ENCODE measurements around the gene VN1R5.
"Not testable (repeated sequence)": the region's sequence is repeated elsewhere in the genome, so short reads cannot be mapped to it uniquely, and the experiment has no call there.

The VN1R5 gene

GRCh38 chr1:247216261-247216660 lies 39.6 kb upstream of the VN1R5 start:
- TF ChIP-seq ZFX (IDR thresholded peaks at IDR 0.05; ENCODE audit: borderline replicate concordance) (no peak), CTCF (IDR thresholded peaks at IDR 0.05) (no peak)
- no peak overlapping the region for H3K27ac ChIP-seq

DNA sequence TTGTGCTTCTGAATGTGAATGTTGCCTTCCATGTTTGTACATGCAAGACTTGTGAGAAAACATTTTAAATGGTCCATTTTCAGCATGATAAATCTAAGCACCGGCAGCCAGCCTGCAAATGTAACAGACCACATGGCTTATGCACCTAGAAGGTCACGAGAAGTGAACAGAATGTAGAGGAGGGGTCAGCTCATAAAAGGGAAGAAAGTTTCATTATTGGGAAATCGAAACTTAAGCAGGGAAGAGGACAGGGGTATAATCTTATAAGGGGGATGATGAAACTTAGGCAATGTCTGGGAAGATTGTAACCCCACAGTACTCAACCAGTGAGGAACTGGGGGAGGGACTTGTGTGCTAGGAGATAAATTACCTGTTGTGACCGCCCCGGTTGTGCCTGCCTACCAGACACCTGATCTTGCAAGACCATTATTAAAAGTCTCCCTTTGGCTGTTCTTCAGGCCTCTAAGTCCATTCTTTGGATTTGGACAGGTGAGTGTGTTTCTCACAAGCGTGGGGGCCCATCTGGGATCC lies 37.7 kb upstream of the VN1R5 start:
- H3K27ac ChIP-seq: no peak overlapping the region
- TF ChIP-seq ZFX (IDR thresholded peaks at IDR 0.05; ENCODE audit: borderline replicate concordance) (no peak), CTCF (IDR thresholded peaks at IDR 0.05) (no peak)

DNA sequence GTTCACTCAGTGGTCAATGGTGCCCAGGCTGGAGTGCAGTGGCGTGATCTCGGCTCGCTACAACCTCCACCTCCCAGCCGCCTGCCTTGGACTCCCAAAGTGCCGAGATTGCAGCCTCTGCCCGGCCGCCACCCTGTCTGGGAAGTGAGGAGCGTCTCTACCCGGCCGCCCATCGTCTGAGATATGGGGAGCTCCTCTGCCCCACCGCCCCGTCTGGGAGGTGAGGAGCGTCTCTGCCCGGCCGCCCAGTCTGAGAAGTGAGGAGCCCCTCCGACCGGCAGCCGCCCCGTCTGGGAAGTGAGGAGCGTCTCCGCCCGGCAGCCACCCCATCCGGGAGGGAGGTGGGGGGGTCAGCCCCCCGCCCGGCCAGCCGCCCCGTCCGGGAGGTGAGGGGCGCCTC lies 35.6 kb upstream of the VN1R5 start:
- not testable (repeated sequence) for H3K27ac ChIP-seq

DNA sequence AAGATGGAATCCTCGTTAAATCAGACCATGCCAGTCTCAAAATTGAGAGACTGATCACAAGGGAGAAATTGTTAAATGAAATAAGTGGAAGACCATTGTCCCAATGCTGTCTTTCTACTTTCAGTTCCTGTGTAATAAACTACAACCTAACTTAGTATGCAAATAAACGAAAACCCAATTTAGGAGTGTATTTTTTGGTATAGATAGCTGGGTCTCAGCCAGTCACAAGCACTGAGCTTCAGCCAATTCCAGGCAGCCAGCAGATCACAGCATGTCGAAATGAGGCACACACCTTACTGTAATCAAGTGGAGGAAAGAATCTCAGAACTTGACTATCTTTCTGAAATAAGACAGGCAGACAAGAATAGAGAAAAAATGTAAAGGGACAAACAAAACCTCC lies 33.0 kb upstream of the VN1R5 start:
- no peak overlapping the region for H3K27ac ChIP-seq
- TF ChIP-seq CTCF (IDR thresholded peaks at IDR 0.05): no peak
- TF ChIP-seq ZFX (IDR thresholded peaks at IDR 0.05; ENCODE audit: borderline replicate concordance): no peak

DNA sequence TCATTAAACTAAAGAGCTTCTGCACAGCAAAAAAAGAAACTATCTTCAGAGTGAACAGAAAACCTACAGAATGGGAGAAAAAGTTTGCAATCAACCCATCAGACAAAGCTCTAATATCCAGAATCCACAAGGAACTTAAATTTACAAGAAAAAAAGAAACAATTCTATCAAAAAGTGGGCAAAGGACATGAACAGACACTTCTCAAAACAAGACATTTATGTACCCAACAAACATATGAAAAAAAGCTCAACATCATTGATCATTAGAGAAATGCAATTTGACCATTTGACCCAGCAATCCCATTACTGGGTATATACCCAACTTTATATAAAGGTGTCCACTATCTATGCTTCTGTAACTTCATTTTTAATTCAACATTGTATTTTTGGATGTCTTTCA lies 31.1 kb upstream of the VN1R5 start:
- TF ChIP-seq ZFX (IDR thresholded peaks at IDR 0.05; ENCODE audit: borderline replicate concordance): no peak
- no peak for TF ChIP-seq CTCF (IDR thresholded peaks at IDR 0.05)
- no peak overlapping the region for H3K27ac ChIP-seq

GRCh38 chr1:247228133-247228532 lies 27.7 kb upstream of the VN1R5 start:
- no peak for TF ChIP-seq ZFX (IDR thresholded peaks at IDR 0.05; ENCODE audit: borderline replicate concordance)
- peak; percentile 35; the same call in 1 of the 2 replicates for TF ChIP-seq CTCF (IDR thresholded peaks at IDR 0.05)

DNA sequence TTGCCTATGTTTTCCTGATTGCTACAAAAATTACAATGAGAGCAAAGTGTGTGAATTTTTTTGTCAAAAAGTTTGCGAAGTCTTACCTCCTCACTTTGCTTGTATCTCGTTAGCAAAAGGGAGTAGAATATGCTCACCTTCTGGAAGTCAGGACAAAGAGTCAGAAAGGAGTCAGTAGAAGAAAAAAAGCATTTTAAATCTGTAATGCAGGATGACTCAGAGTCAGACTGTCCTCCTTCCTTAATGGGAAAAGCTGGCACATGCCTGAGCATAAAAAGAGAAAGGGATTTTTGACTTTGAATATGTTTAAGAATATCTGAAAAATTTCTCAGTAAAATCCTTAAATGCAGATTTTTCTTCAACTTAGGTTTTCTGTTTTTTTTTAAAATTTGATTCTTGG lies 14.2 kb upstream of the VN1R5 start:
- TF ChIP-seq CTCF (IDR thresholded peaks at IDR 0.05): no peak
- no peak for TF ChIP-seq ZFX (IDR thresholded peaks at IDR 0.05; ENCODE audit: borderline replicate concordance)
- H3K27ac ChIP-seq: no peak overlapping the region

More at GRCh38 chr1:247228133-247228532, 27.7 kb upstream of the VN1R5 start:
- no peak overlapping the region for H3K27ac ChIP-seq

DNA sequence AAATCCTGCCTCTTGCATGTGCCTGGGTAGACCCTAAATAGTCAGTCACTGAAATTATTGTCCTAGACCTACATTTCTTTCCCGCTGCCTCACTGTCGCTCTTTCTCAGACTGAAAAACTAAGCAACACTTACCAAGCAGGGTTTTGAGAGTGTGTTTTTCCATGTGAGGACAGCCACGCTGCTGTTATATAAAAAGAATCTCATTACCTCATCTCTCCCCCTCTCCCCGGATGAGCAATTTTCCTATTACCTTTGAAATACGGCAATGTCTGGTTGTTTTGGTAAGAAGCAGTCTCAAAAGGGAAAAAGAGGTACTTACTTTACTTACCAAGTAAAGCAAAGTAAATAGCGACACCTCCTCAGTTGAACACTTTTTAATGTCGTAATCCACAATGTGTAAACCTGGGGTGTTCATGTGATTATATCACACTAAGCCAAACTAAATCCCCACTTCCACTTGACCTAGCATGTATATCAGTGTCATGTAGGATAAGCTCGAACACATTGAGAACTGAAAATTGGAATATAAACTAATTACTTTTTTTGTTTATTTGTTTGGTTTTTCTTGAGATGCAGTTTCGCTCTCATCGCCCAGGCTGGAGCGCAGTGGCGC lies 12.2 kb upstream of the VN1R5 start:
- TF ChIP-seq CTCF (IDR thresholded peaks at IDR 0.05): no peak
- H3K27ac ChIP-seq: no peak overlapping the region

Measured in 22Rv1 (cell line).